Central memory CD8-positive, alpha-beta T cell (primary cell): ENCODE data around the gene FGD4.

Source experiments
- ATAC-seq: fragments of 150-1000 bp; cut with Tn5 transposase; replicated peaks from 2 replicates; pipeline ENCODE4 v1.10.0; 2022; ENCODE audit warnings: mild to moderate bottlenecking, moderate FRiP score, moderate number of reproducible peaks; ENCODE audit not compliant: poor library complexity, severe bottlenecking; ENCODE audit errors: extremely low read depth
- DNase-seq, 2 donors: peaks; one replicate each; pipeline ENCODE4 v3.0.0; 2021; ENCODE audit warnings: low spot score in 2 of 2
- H3K27ac Mint-ChIP-seq: one replicate; pipeline ENCODE4 v1.8.0; 2022; ENCODE audit warnings: low read depth, mild to moderate bottlenecking, moderate library complexity, mixed read lengths
- H3K27me3 Mint-ChIP-seq: one replicate; pipeline ENCODE4 v1.8.0; 2022; ENCODE audit warnings: mixed read lengths
- H3K36me3 Mint-ChIP-seq: one replicate; pipeline ENCODE4 v1.8.0; 2022; ENCODE audit warnings: mild to moderate bottlenecking, moderate library complexity, mixed read lengths; ENCODE audit not compliant: insufficient read depth
- H3K4me1 Mint-ChIP-seq: one replicate; pipeline ENCODE4 v1.8.0; 2022; ENCODE audit warnings: mixed read lengths
- H3K4me3 Mint-ChIP-seq: one replicate; pipeline ENCODE4 v1.8.0; 2022; ENCODE audit warnings: mild to moderate bottlenecking, moderate library complexity, mixed read lengths
- H3K9me3 Mint-ChIP-seq: one replicate; pipeline ENCODE4 v1.8.0; 2022; ENCODE audit warnings: mixed read lengths

Gene FGD4

DNA sequence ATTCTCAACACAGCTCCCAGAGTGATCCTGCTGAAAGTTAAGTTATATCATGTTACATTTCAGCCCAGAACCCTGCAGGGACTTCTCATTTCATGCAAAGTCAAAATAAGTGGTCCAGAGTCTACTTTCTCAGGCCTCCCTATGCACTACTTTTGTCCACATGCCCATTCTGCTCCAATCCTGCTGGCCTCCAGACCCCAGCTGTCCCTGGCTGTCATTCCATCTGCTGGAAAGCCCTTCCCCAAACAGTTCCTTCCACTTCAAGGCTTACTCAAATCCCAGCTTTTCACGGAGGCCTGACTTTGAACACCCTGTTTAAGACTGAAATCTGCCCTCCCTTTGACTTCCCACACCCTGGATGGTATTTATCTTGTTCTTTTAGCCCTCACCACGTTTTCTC, 169.9 kb downstream of the FGD4 start:
- no peak overlapping the region for H3K27ac Mint-ChIP-seq
- H3K4me1 Mint-ChIP-seq: no peaks in the 10 kb centered on the region
- no peaks in the 10 kb centered on the region for H3K27me3 Mint-ChIP-seq
- H3K9me3 Mint-ChIP-seq: no peaks in the 10 kb centered on the region
- no peaks in the 10 kb centered on the region for H3K36me3 Mint-ChIP-seq
- DNase-seq: no peak
- ATAC-seq: no peak
- no peak overlapping the region for H3K4me3 Mint-ChIP-seq

DNA sequence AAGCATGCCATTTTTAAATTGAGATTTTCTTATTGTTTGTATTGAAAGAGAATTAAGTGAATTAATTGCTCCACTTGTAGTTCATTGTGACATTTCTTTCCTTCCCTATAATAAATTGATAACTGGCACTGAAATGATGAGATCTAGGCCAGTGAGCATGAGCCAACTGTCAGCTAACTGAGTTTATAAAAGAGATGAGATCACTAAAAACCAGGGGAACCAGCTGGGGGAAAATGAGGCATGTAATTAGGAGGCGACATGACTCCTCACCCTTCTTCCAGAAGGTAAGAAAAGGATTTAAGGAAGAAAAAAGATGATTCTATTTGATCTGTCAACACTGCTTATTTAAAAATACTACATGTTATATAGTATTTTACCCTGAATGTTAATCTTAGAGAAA, 175.2 kb downstream of the FGD4 start:
- Mint-ChIP-seq H3K4me1 (no peaks in the 10 kb centered on the region), H3K27me3 (peaks cover under 1% of the 10 kb centered on the region), H3K36me3 (no peaks in the 10 kb centered on the region), H3K27ac (no peak overlapping the region), H3K4me3 (no peak overlapping the region), H3K9me3 (no peaks in the 10 kb centered on the region)
- DNase-seq: no peak
- ATAC-seq: no peak

DNA sequence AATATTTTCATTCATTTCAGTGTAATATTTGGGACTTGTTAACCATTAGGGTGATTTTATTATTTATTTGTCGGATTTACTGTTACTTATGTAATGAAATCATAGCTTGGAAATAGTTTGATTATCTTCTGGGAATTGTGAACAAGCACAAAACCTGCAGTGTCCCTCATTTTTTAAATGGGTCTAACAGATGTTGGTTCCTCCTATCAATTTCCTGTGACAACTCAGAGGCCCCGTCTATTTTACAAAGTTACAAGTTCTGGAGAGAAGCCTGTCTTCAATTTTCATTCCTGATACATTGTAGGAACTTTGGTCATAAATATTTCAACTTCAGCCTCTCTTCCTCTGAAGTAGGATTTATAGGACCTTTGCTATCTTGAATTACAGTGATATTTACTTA, 178.0 kb downstream of the FGD4 start:
- no peaks in the 10 kb centered on the region for H3K36me3 Mint-ChIP-seq
- no peaks in the 10 kb centered on the region for H3K9me3 Mint-ChIP-seq
- H3K27me3 Mint-ChIP-seq: peaks cover 13% of the 10 kb centered on the region
- no peak overlapping the region for H3K4me3 Mint-ChIP-seq
- no peak for DNase-seq
- no peak for ATAC-seq
- no peaks in the 10 kb centered on the region for H3K4me1 Mint-ChIP-seq
- H3K27ac Mint-ChIP-seq: no peak overlapping the region

DNA sequence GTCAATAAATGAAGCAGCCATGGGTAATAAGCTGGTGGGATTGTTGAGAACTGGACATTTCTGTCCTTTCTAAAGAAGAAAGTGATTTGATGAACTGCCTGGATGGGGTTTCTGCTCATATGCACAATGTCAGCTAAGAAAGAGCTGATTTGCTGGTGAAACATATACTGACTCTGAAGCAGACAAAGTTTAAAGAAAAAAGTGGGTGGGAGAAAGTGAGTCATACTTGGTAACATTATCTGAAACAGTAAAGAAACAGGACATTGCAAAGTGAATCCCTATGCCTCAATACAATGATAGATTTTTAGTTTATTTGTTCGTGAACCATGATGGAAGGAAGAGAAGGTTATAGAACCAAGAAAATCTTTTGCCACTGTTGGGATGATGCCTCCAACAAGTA, 184.2 kb downstream of the FGD4 start:
- DNase-seq: no peak
- H3K27ac Mint-ChIP-seq: no peak overlapping the region
- H3K9me3 Mint-ChIP-seq: no peaks in the 10 kb centered on the region
- ATAC-seq: no peak
- no peak overlapping the region for H3K4me3 Mint-ChIP-seq
- no peaks in the 10 kb centered on the region for H3K36me3 Mint-ChIP-seq
- peaks cover 13% of the 10 kb centered on the region for H3K27me3 Mint-ChIP-seq
- H3K4me1 Mint-ChIP-seq: no peaks in the 10 kb centered on the region

DNA sequence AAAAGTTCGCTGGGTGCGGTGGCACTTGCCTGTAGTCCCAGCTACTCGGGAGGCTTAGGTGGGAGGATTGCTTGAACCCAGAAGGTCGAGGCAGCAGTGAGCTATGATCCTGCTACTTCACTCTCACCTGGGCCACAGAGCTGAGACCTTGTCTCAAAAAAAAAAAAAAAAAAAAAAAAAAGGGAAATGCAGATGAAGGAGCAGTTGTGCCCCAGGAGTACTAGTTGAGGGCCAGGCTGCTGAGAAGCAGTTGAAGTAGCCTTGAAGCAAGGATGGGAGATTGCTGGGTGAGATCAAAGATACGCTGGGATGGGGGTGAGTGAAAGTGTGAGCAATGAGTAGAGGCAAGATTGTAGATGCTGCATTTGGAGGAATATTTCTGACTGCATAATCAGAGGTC, 186.3 kb downstream of the FGD4 start:
- ATAC-seq (no peak), DNase-seq (no peak)
- no peaks in the 10 kb centered on the region for H3K9me3 Mint-ChIP-seq
- H3K27me3 Mint-ChIP-seq: peaks cover under 1% of the 10 kb centered on the region
- H3K36me3 Mint-ChIP-seq: no peaks in the 10 kb centered on the region
- H3K4me1 Mint-ChIP-seq: peaks cover 7% of the 10 kb centered on the region
- no peak overlapping the region for H3K4me3 Mint-ChIP-seq
- no peak overlapping the region for H3K27ac Mint-ChIP-seq

DNA sequence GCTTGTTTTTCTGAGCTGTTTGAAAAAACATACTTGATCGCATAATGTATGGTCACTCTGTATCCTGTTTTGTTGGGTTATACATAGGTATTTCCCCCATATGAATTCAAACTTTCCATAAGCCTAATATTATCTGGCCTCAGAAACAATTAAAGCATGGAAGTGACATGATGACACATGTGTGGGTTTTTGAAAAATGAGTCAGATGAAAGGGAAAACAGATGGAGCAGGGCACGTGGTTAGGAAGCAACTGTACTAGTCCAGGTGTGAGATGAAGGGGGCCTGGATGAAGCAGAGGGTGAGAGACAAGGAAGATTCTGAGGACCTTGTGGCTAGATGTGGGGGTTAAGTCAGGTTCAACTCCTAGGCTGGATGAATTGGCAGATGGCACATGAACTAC, 187.0 kb downstream of the FGD4 start:
- peaks cover 7% of the 10 kb centered on the region for H3K4me1 Mint-ChIP-seq
- no peaks in the 10 kb centered on the region for H3K36me3 Mint-ChIP-seq
- no peak overlapping the region for H3K4me3 Mint-ChIP-seq
- ATAC-seq (no peak), DNase-seq (no peak)
- H3K9me3 Mint-ChIP-seq: no peaks in the 10 kb centered on the region
- no peaks in the 10 kb centered on the region for H3K27me3 Mint-ChIP-seq
- no peak overlapping the region for H3K27ac Mint-ChIP-seq

DNA sequence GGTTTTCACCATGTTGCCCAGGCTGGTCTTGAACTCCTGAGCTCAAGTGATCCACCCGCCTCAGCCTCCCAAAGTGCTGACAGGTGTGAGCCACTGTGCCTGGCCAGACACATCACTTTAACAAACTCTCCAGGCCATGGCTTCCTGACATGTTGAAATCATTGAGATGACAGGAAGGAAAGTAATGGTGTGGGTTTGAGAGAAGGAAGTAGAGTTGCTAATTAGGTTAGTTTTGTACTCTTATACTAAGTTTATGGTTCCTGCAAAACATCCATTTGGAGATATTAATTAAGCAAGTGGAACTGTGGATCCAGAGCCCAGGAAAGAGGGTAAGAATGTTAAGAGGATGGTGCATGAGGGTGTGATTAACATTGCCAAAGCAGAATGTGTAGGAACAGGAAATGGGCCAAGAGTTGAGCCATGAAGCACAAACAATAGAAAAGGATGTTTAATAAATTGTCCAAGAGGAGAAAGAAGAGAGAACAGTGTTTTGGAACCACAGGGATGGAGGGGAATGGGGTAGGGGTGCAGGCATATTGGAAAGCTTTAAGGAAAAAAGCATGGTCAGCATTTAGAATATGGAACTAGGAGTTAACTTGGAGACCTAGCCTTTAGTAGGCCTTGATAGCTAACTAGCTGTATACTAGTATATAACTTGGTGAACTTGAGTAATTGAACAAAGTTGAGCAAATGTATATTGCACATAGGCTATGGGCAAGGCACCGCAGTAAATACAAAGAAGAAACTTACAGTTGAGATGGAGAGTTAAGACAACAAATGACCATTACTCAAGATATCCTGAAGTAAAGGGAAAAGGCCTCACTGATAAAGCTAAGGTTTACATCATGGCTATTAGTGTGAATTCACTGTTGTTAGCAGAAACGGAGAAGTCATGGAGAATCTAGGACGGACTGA, 188.5 kb downstream of the FGD4 start:
- no peak for ATAC-seq
- DNase-seq: no peak
- Mint-ChIP-seq H3K9me3 (no peaks in the 10 kb centered on the region), H3K27me3 (no peaks in the 10 kb centered on the region), H3K27ac (no peak overlapping the region), H3K4me1 (peaks cover 7% of the 10 kb centered on the region), H3K4me3 (no peak overlapping the region), H3K36me3 (no peaks in the 10 kb centered on the region)

DNA sequence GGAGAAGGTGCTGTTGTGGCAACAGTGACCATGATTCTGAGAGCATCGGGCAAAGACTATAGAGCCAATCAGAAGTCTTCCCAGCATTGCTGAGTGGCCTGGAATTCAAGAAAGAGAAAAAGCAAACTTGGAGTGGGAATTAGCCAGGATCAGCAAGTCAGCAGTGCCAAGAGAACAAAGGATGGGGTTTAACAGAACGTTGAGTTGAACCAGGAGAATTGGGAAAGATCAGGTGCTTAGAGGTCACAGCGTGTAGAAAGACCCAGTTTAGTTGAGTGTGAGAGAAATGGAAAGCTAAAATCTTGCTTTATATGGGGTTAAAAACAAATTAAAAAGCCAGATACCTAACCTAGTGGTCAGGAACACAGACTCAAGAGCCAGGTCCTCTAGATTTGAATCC, 189.2 kb downstream of the FGD4 start:
- no peak overlapping the region for H3K27ac Mint-ChIP-seq
- DNase-seq: no peak
- H3K4me3 Mint-ChIP-seq: no peak overlapping the region
- H3K9me3 Mint-ChIP-seq: no peaks in the 10 kb centered on the region
- H3K27me3 Mint-ChIP-seq: no peaks in the 10 kb centered on the region
- H3K36me3 Mint-ChIP-seq: no peaks in the 10 kb centered on the region
- ATAC-seq: no peak
- peaks cover 7% of the 10 kb centered on the region for H3K4me1 Mint-ChIP-seq

DNA sequence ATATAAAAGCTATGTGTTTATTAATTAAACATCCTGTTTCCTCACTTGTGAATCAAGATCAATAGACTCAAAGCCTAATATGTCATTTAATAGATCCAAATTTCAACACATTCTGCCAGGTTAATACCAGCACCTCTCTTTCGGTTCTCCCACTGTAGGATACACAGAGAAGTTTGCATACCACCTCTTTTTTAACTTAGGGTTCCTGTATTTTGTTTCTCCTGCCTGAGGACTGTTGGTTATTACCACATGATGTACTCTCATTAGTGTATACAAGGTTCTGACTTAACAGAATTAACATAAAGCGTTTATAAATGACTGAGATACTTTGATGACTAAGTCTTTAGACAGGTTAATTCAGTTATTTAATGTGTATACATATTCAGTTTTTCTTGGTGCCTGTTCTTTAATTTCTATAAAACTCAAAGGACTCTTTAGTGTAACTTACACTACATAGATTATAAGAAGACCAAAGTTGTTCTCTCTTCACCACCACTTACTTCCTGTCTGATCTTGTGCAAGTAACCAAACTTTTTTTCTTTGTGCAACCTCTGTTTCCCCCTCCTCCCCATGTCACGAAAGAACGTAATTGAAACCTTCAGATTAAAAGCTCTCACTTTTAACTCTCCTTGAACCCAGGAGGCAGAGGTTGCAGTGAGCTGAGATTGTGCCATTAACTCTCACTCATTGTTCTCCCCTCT, 190.0 kb downstream of the FGD4 start:
- Mint-ChIP-seq H3K4me3 (no peak overlapping the region), H3K4me1 (peaks cover 7% of the 10 kb centered on the region), H3K36me3 (no peaks in the 10 kb centered on the region), H3K9me3 (no peaks in the 10 kb centered on the region), H3K27me3 (no peaks in the 10 kb centered on the region), H3K27ac (no peak overlapping the region)
- ATAC-seq: no peak
- DNase-seq: no peak

DNA sequence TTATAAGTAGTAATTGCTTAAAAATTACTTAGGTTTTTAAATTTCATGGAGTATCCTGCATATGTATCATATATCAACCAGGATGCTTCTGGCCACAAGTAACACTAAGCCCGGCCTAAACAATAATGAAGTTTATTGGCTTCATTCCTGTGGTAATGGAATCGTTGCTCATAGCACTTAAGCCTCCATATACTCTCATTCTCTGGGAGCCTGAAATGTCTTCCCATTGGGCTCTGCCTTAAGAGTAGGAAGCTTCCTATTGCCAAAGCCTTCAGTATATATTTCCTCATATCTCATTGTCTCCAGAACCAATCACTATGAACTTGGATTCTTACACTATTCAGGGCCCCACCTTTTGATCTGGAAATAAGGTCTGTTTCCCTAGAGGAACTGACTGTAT, 195.9 kb downstream of the FGD4 start:
- Mint-ChIP-seq H3K36me3 (no peaks in the 10 kb centered on the region), H3K27ac (no peak overlapping the region), H3K4me1 (no peaks in the 10 kb centered on the region), H3K4me3 (no peak overlapping the region), H3K9me3 (no peaks in the 10 kb centered on the region), H3K27me3 (no peaks in the 10 kb centered on the region)
- DNase-seq (no peak), ATAC-seq (no peak)

DNA sequence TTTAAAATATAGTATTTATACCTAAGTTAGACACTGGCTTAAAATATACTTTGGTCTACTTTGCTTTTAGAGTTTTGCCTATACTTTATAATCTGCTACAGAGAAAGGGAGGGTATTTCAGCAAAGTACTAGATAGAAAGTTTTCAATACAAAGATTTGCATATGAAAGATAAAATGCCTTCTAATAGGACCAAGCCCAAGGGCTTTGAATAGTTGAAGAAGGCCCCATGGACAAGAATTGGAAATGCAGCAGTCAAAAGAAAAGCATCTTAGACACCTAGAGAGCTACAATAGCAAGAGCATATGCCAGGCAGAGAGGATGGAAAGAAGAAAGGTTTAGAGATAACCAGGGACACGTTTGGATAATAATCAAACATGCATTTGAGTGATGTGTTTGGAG, 196.7 kb downstream of the FGD4 start:
- DNase-seq (no peak), ATAC-seq (no peak)
- Mint-ChIP-seq H3K4me1 (no peaks in the 10 kb centered on the region), H3K27ac (no peak overlapping the region), H3K9me3 (no peaks in the 10 kb centered on the region), H3K4me3 (no peak overlapping the region), H3K27me3 (no peaks in the 10 kb centered on the region), H3K36me3 (no peaks in the 10 kb centered on the region)

DNA sequence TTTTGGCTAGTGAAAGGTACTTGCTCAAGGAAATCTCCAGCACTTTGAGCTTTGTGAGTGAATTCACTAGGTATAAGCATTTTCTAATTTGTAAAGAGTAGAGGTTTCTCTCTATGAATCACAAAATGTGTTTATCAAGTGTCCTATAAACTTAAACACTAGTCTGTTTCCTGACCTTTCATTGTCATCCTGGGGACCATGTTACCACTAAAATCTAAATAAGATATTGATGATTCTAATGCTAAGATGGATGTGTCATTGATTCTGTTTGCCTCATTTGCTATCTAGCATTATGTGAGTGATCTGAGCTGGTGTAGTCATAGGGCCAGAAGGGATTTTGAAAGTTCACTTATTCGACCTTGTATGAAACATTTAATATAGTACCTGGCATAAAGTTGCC, 199.3 kb downstream of the FGD4 start:
- DNase-seq (no peak), ATAC-seq (no peak)
- no peak overlapping the region for H3K4me3 Mint-ChIP-seq
- no peaks in the 10 kb centered on the region for H3K4me1 Mint-ChIP-seq
- no peaks in the 10 kb centered on the region for H3K9me3 Mint-ChIP-seq
- H3K27ac Mint-ChIP-seq: no peak overlapping the region
- H3K27me3 Mint-ChIP-seq: peaks cover under 1% of the 10 kb centered on the region
- H3K36me3 Mint-ChIP-seq: no peaks in the 10 kb centered on the region

DNA sequence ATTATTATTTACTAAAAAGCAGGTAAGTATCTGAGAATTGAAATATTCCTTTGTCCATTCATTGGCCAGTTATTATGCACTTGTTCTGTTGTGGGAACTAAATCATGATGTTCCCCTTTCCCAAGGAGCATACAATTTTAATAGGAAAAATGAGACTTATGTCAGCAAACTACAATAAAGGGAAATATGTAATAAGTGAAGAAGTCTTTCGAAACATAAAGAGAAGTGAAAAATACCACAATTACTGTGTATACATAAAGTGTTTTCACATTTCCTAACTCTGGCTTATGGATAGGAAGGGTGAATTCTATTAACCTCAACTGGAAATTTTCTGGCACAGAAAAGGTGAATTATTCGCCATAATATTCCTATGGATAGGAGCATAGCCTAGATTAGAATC, 201.3 kb downstream of the FGD4 start:
- Mint-ChIP-seq H3K27me3 (peaks cover 14% of the 10 kb centered on the region), H3K4me1 (no peaks in the 10 kb centered on the region), H3K36me3 (no peaks in the 10 kb centered on the region), H3K4me3 (no peak overlapping the region), H3K9me3 (no peaks in the 10 kb centered on the region), H3K27ac (no peak overlapping the region)
- DNase-seq (no peak), ATAC-seq (no peak)
